SK-N-SH (cell line): ENCODE data around the gene MPIG6B. TPM values are rescaled to one million over a fixed set of nuclear protein-coding genes. Genes with fewer than 3 reads are reported as not detected.

ENCODE experiments used
- CTCF ChIA-PET: fragments of 300-600, 350-600 bp; formaldehyde crosslinking; extraction: SDS; loops from one replicate; lab custom pipeline; 2021; lab: Yijun Ruan, JAX
- POLR2A ChIA-PET: fragments of 350-600 bp; sonication (Branson Sonifier 250); formaldehyde crosslinking; extraction: SDS; loops from one replicate; lab custom pipeline; 2020; ENCODE audit warnings: antibody characterized with exemption, inconsistent platforms; lab: Yijun Ruan, JAX
- DNase-seq: peaks from one replicate; pipeline ENCODE4 v3.0.0; 2012
- H2AFZ ChIP-seq: fragments of 200-600 bp; sonication (generic); 2 replicates; pipeline ENCODE4 v1.8.1; 2016; ENCODE audit warnings: antibody characterized with exemption, mild to moderate bottlenecking, low read depth
- H3F3A ChIP-seq: fragments of 200-600 bp; sonication (generic); replicated peaks from 2 replicates; pipeline ENCODE3; 2016; ENCODE audit warnings: antibody characterized with exemption, mild to moderate bottlenecking; ENCODE audit not compliant: insufficient read depth
- H3K27ac ChIP-seq, 2 experiments: fragments of 200-500 bp in 1 of 2; fragments of 200-600 bp in 1 of 2; sonication (Bioruptor generic) in 1 of 2; sonication (generic), shearing (Covaris generic) in 1 of 2; 2 replicates each; pipeline versions ENCODE4 v1.5.1 to v1.6.1; 2014 to 2016; ENCODE audit warnings: low read depth in 2 of 2, inconsistent platforms in 1 of 2, low read length in 1 of 2, mild to moderate bottlenecking in 1 of 2, mixed read lengths in 1 of 2
- H3K27me3 ChIP-seq: fragments of 200-600 bp; sonication (generic), shearing (Covaris generic); 2 replicates; pipeline ENCODE4 v1.6.1; 2016; ENCODE audit warnings: mixed run types; ENCODE audit not compliant: insufficient read depth
- H3K36me3 ChIP-seq, 2 experiments: fragments of 200-500 bp in 1 of 2; fragments of 200-600 bp in 1 of 2; sonication (Bioruptor generic) in 1 of 2; sonication (generic) in 1 of 2; replicated peaks in 1 of 2; 2 replicates each; pipeline versions ENCODE3 to v1.5.1; 2014 to 2016; ENCODE audit warnings: low read length in 1 of 2, mild to moderate bottlenecking in 1 of 2; ENCODE audit not compliant: insufficient read depth in 2 of 2, control insufficient read depth in 1 of 2
- H3K4me1 ChIP-seq, 2 experiments: fragments of 200-500 bp in 1 of 2; fragments of 200-600 bp in 1 of 2; sonication (Bioruptor generic) in 1 of 2; sonication (generic), shearing (Covaris generic) in 1 of 2; 2 replicates each; pipeline versions ENCODE4 v1.5.1 to v1.6.1; 2014 to 2016; ENCODE audit warnings: low read depth in 1 of 2, low read length in 1 of 2, mixed run types in 1 of 2; ENCODE audit not compliant: insufficient read depth in 2 of 2, control insufficient read depth in 1 of 2
- H3K4me2 ChIP-seq: fragments of 200-600 bp; sonication (generic), shearing (Covaris generic); 2 replicates; pipeline ENCODE4 v1.6.1; 2017; ENCODE audit warnings: mixed run types
- H3K4me3 ChIP-seq, 2 experiments: fragments of 200-500 bp in 1 of 2; fragments of 200-600 bp in 1 of 2; sonication (Bioruptor generic) in 1 of 2; sonication (generic), shearing (Covaris generic) in 1 of 2; 2 replicates each; pipeline versions ENCODE4 v1.5.1 to v1.8.1; 2014 to 2016; ENCODE audit warnings: low read depth in 2 of 2, inconsistent platforms in 1 of 2, low read length in 1 of 2, mild to moderate bottlenecking in 1 of 2, mixed read lengths in 1 of 2, moderate library complexity in 1 of 2
- H3K79me2 ChIP-seq: fragments of 200-600 bp; sonication (generic); 2 replicates; pipeline ENCODE4 v1.8.1; 2017; ENCODE audit warnings: mild to moderate bottlenecking; ENCODE audit not compliant: insufficient read depth
- H3K9ac ChIP-seq: fragments of 200-600 bp; sonication (generic); 2 replicates; pipeline ENCODE4 v1.6.1; 2017; ENCODE audit warnings: mixed run types
- H3K9me2 ChIP-seq: fragments of 200-600 bp; sonication (generic); 2 replicates; pipeline ENCODE4 v1.6.1; 2017; ENCODE audit warnings: mixed run types
- H3K9me3 ChIP-seq: fragments of 200-600 bp; sonication (generic); 2 replicates; pipeline ENCODE4 v1.6.1; 2017; ENCODE audit warnings: mixed run types, mild to moderate bottlenecking, moderate library complexity
- H4K20me1 ChIP-seq: fragments of 200-600 bp; sonication (generic); 2 replicates; pipeline ENCODE4 v1.6.1; 2017; ENCODE audit warnings: mild to moderate bottlenecking, mixed run types; ENCODE audit not compliant: insufficient read depth
- CTCF ChIP-seq: fragments of 200-600 bp; sonication (generic); IDR thresholded peaks from 2 replicates; pipeline ENCODE4 v1.6.1; 2017; ENCODE audit warnings: antibody characterized with exemption, mild to moderate bottlenecking, moderate library complexity
- FOSL2 ChIP-seq: IDR thresholded peaks from 2 replicates; pipeline ENCODE4 v1.4.0; 2012; ENCODE audit warnings: low read depth, mild to moderate bottlenecking, moderate library complexity, borderline replicate concordance
- GABPA ChIP-seq: IDR thresholded peaks from 2 replicates; pipeline ENCODE4 v1.4.0; 2012; ENCODE audit warnings: low read depth, mild to moderate bottlenecking
- JUND ChIP-seq: IDR thresholded peaks from 2 replicates; pipeline ENCODE4 v1.4.0; 2012
- SIN3A ChIP-seq: IDR thresholded peaks from 2 replicates; pipeline ENCODE4 v1.6.1; 2012; ENCODE audit warnings: low read depth, mild to moderate bottlenecking, low read length, moderate library complexity, borderline replicate concordance
- WGBS: methylation state at CpG from one replicate; pipeline ENCODE4 v1.1.6; 2017; ENCODE audit warnings: low lambda C conversion rate; 5-methylcytosine and 5-hydroxymethylcytosine counted together
- polyA plus RNA-seq, 3 experiments: library from polyadenylated mRNA; depleted of rRNA; stranded (reverse); fragments of >200 nt; gene quantifications; 2 replicates each; pipeline ENCODE4 v1.2.3, GENCODE V29; 2012

The MPIG6B gene
- polyA plus RNA-seq, 1 of the 3 experiments (the other 2 are of a cell fraction) = not detected

- Histone ChIP-seq H3F3A (no peaks in the 10 kb centered on the region), H3K9ac (no peak overlapping the region), H3K4me2 (no peak overlapping the region), H3K9me3 (no peaks in the 10 kb centered on the region), H3K79me2 (no peaks in the 10 kb centered on the region), H4K20me1 (no peaks in the 10 kb centered on the region), H3K9me2 (no peaks in the 10 kb centered on the region)
- peak; percentile 6 for DNase-seq
- 93% methylated on average over 12 of the region's 14 CpGs for WGBS
- POLR2A ChIA-PET = no interaction called here
- CTCF ChIA-PET = interaction anchor here (0.8 to 3.2 kb wide), 4 partner anchors 42 to 142 kb away, joined by 3 to 9 read pairs (median 4); no protein-coding TSS in a partner anchor
- no peak for TF ChIP-seq GABPA
- TF ChIP-seq, all 33 proteins: peak for 0
- Histone ChIP-seq H3K4me1 (no peaks in the 10 kb centered on the region), H3K4me3 (no peak overlapping the region), H3K27me3 (no peaks in the 10 kb centered on the region), H2AFZ (no peak overlapping the region), H3K27ac (no peak overlapping the region), H3K36me3 (peaks cover 8 to 47% of the 10 kb centered on the region in 2 experiments)
Observed at GRCh38 chr6:31687860-31688693, 35.1 kb upstream of the MPIG6B start.

DNA sequence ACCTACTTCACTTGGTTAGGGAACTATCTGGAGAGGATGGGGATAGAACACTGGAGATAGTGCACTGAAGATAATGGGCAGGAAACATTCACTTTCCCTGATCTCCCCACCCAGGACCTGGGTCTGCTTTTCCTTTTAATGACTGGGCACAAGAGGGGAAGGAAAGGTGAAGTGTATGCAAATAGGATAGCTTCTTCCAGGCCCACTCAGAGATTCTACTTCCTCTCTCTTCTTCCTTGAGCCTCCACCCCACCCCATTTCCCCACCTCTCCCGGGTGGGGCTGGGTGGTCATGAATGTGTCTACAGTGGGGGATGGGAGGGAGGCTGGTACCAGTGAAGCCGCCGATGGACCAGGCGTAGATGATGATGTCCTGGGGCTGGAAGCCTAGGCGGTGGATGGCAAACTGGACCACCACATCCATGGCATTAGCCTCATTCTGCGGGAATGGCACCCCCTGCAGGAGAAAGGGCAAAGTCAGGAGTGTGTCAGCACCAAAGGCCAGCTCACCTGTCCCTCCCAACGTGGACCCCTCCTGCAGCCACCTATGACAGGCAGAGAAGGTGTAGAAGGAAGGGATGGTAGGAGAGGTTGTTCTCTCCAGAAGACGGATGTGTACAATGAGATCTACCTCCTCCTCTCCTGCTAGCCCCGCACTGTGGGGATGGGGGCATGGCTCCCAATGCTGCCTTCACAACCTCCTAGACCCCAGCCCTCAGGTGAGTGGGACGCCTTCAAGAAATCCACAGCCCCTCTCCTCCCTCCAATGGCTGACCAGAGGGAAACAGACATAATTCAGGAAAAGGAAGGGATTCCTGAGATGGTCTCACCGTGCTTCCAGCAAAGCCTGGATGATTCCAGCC lies 33.7 kb upstream of the MPIG6B start:
- peak; percentile 43 for DNase-seq
- Histone ChIP-seq H3F3A (no peaks in the 10 kb centered on the region), H3K4me2 (no peak overlapping the region), H3K27me3 (no peaks in the 10 kb centered on the region), H3K9me2 (no peaks in the 10 kb centered on the region), H3K4me3 (no peak overlapping the region), H3K4me1 (no peaks in the 10 kb centered on the region), H3K9me3 (no peaks in the 10 kb centered on the region), H3K9ac (no peak overlapping the region), H4K20me1 (no peaks in the 10 kb centered on the region), H3K27ac (no peak overlapping the region), H2AFZ (no peak overlapping the region), H3K79me2 (no peaks in the 10 kb centered on the region), H3K36me3 (peaks cover 10 to 50% of the 10 kb centered on the region in 2 experiments)
- TF ChIP-seq FOSL2 (no peak), CTCF (peak; percentile 61), JUND (no peak), SIN3A (no peak)
- WGBS = 69% methylated on average over 8 of the region's 11 CpGs
- ChIA-PET POLR2A (no interaction called here), CTCF (interaction anchor here (0.7 to 4.5 kb wide), 10 partner anchors 9 to 147 kb away, joined by 3 to 29 read pairs (median 4); partner anchors contain the start of genes LY6G5C and VARS1)
